HL-60 (cell line): ENCODE results near the gene NTF3.

Experiments used
- DNase-seq, 2 experiments: peaks; one replicate each; pipeline ENCODE4 v3.0.0-alpha.2; 2010 to 2020; ENCODE audit warnings: low read depth in 1 of 2, low spot score in 1 of 2
- H3K27ac ChIP-seq: fragments of 250-450 bp; sonication (Bioruptor Pico); replicated peaks from 2 replicates; pipeline ENCODE4 v1.5.1; 2020; ENCODE audit warnings: mild to moderate bottlenecking, moderate library complexity
- H3K27me3 ChIP-seq: fragments of 250-450 bp; sonication (Bioruptor Pico); 2 replicates; pipeline ENCODE4 v1.5.1; 2021; ENCODE audit warnings: mild to moderate bottlenecking, moderate library complexity; ENCODE audit not compliant: insufficient read depth, poor library complexity, severe bottlenecking
- H3K4me3 ChIP-seq: replicated peaks from 2 replicates; pipeline ENCODE4 v1.5.1; 2011; ENCODE audit warnings: mild to moderate bottlenecking, control low read depth, low read length; ENCODE audit not compliant: insufficient read depth
- CTCF ChIP-seq: IDR thresholded peaks from one replicate; pipeline ENCODE4 v1.5.1; 2011; ENCODE audit warnings: low read length, control low read depth, inconsistent platforms; ENCODE audit not compliant: insufficient read depth
- GABPA ChIP-seq: IDR thresholded peaks from 2 replicates; pipeline ENCODE4 v1.6.1; 2012; ENCODE audit warnings: low read depth
- POLR2AphosphoS5 ChIP-seq: IDR thresholded peaks from 2 replicates; pipeline ENCODE4 v1.6.1; 2012; ENCODE audit warnings: low read depth
- REST ChIP-seq: IDR thresholded peaks from 2 replicates; pipeline ENCODE4 v1.6.1; 2012; ENCODE audit warnings: low read depth; ENCODE audit not compliant: insufficient replicate concordance
- SPI1 ChIP-seq: IDR thresholded peaks from 2 replicates; pipeline ENCODE4 v1.6.1; 2012; ENCODE audit warnings: low read depth, mild to moderate bottlenecking, borderline replicate concordance

NTF3 gene

GRCh38 chr12:5453466-5453865, 21.6 kb downstream of the NTF3 start:
- Histone ChIP-seq H3K4me3 (no peak overlapping the region), H3K27me3 (peaks cover 2% of the 10 kb centered on the region), H3K27ac (no peak overlapping the region)
- TF ChIP-seq CTCF (no peak), REST (no peak), SPI1 (no peak), POLR2AphosphoS5 (no peak)
- no peak for DNase-seq

GRCh38 chr12:5455045-5455444, 23.1 kb downstream of the NTF3 start:
- TF ChIP-seq SPI1 = no peak
- no peak for TF ChIP-seq REST
- no peak for TF ChIP-seq POLR2AphosphoS5
- no peak for TF ChIP-seq GABPA
- TF ChIP-seq CTCF = no peak
- H3K4me3 ChIP-seq = no peak overlapping the region
- no peak for DNase-seq

GRCh38 chr12:5456030-5456429, 24.1 kb downstream of the NTF3 start:
- H3K27ac ChIP-seq = no peak overlapping the region
- no peak overlapping the region for H3K4me3 ChIP-seq
- DNase-seq = no peak
- no peak for TF ChIP-seq CTCF
- TF ChIP-seq GABPA = no peak
- no peak for TF ChIP-seq SPI1
- no peak for TF ChIP-seq POLR2AphosphoS5
- TF ChIP-seq REST = no peak
- no peaks in the 10 kb centered on the region for H3K27me3 ChIP-seq

More at GRCh38 chr12:5455045-5455444, 23.1 kb downstream of the NTF3 start:
- Histone ChIP-seq H3K27me3 (no peaks in the 10 kb centered on the region), H3K27ac (no peak overlapping the region)
